Measurements from ENCODE around the gene PCP4.

Gene PCP4

DNA sequence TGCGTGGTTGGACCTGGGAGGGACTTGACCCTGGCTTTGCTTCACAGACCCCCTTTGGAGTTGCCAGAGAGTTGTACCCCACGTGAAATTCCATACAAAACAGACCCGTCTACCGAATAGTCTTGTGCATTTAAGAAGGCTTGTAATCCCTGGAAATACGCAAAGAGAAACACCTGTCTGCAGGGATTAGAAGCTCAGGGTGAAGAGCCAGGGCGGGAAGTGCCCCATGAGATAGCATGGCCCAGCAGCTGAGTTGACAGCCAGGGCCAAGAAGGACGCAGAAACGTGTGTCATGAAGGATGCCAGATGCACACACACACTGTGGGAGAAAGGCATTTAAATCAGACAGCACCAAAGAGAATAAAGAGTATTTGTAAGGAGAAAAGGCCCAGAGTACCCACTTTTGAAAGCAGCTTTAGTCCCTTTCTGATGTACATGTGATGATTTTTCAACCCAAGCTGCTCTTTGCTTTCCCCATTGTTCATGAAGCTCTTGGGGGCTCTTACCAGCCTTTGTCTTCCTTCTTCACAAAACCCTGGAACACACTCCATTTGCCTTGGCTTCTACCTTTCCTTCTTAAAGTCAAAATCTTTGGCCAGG, 46.6 kb downstream of the PCP4 start:
- Mint-ChIP-seq H3K27ac (no peak overlapping the region), H3K9me3 (peaks cover 12 to 17% of the 10 kb centered on the region in 2 donors), H3K27me3 (peaks cover 0 to 10% of the 10 kb centered on the region in 2 donors), H3K4me3 (no peak overlapping the region), H3K36me3 (ENCODE audit: insufficient read depth) (no peaks in the 10 kb centered on the region), H3K4me1 (ENCODE audit: low read depth in 2 of 2) (peaks cover 0 to 2% of the 10 kb centered on the region in 2 donors)
- ATAC-seq (replicated peaks) (no peak), DNase-seq (no peak)

GRCh38 chr21:39915881-39916280, 48.6 kb downstream of the PCP4 start:
- Mint-ChIP-seq H3K4me1 (ENCODE audit: low read depth in 2 of 2) (peaks cover 0 to 2% of the 10 kb centered on the region in 2 donors), H3K27me3 (peaks cover 0 to 8% of the 10 kb centered on the region in 2 donors), H3K4me3 (no peak overlapping the region), H3K36me3 (ENCODE audit: insufficient read depth) (no peaks in the 10 kb centered on the region), H3K9me3 (peaks cover 10 to 14% of the 10 kb centered on the region in 2 donors), H3K27ac (no peak overlapping the region)
- ATAC-seq (replicated peaks), result no peak
- DNase-seq, result no peak

DNA sequence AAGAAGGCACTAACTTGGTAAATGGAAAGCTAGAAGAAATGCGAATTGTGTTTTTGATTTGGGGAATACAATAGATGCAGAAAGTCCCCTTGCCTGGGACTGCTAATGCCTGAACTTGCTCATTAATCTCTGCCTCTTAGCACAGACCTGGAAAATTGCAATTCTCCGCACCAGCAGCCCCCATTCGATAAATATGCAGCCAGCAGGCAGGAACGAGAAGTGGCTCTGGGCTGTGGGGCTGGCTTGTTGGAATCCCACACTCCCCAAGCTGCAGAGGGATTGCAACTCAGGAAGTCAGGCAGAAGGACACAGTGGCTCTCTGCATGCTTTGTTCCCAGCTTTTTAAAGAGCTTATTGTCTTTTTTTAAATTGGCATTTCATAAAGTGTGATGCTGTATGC, 51.3 kb downstream of the PCP4 start:
- no peaks in the 10 kb centered on the region for H3K36me3 Mint-ChIP-seq (ENCODE audit: insufficient read depth)
- ATAC-seq (replicated peaks), result no peak
- peaks cover 6% of the 10 kb centered on the region in 2 donors for H3K9me3 Mint-ChIP-seq
- H3K4me1 Mint-ChIP-seq (ENCODE audit: low read depth in 2 of 2), result no peaks in the 10 kb centered on the region
- DNase-seq, result no peak
- H3K4me3 Mint-ChIP-seq, result no peak overlapping the region
- no peak overlapping the region for H3K27ac Mint-ChIP-seq
- no peaks in the 10 kb centered on the region for H3K27me3 Mint-ChIP-seq

GRCh38 chr21:39923476-39923875, 56.2 kb downstream of the PCP4 start:
- Mint-ChIP-seq H3K27ac (no peak overlapping the region), H3K9me3 (peaks cover 0 to 2% of the 10 kb centered on the region in 2 donors), H3K27me3 (no peaks in the 10 kb centered on the region), H3K36me3 (ENCODE audit: insufficient read depth) (peaks cover 3% of the 10 kb centered on the region), H3K4me1 (ENCODE audit: low read depth in 2 of 2) (no peaks in the 10 kb centered on the region), H3K4me3 (no peak overlapping the region)
- DNase-seq (no peak), ATAC-seq (replicated peaks) (no peak)

GRCh38 chr21:39924577-39925308, 57.5 kb downstream of the PCP4 start:
- peaks cover under 1 to 2% of the 10 kb centered on the region in 2 donors for H3K9me3 Mint-ChIP-seq
- H3K36me3 Mint-ChIP-seq (ENCODE audit: insufficient read depth), result peaks cover 3% of the 10 kb centered on the region
- H3K27ac Mint-ChIP-seq, result no peak overlapping the region
- no peaks in the 10 kb centered on the region for H3K27me3 Mint-ChIP-seq
- ATAC-seq (replicated peaks) (no peak), DNase-seq (no peak)
- H3K4me1 Mint-ChIP-seq (ENCODE audit: low read depth in 2 of 2), result no peaks in the 10 kb centered on the region
- no peak overlapping the region for H3K4me3 Mint-ChIP-seq

- ATAC-seq (replicated peaks) (no peak), DNase-seq (no peak)
- peaks cover 3% of the 10 kb centered on the region for H3K36me3 Mint-ChIP-seq (ENCODE audit: insufficient read depth)
- H3K27me3 Mint-ChIP-seq, result no peaks in the 10 kb centered on the region
- H3K27ac Mint-ChIP-seq, result no peak overlapping the region
- peaks cover 2 to 6% of the 10 kb centered on the region in 2 donors for H3K9me3 Mint-ChIP-seq
- H3K4me3 Mint-ChIP-seq, result no peak overlapping the region
- H3K4me1 Mint-ChIP-seq (ENCODE audit: low read depth in 2 of 2), result no peaks in the 10 kb centered on the region
Observed at GRCh38 chr21:39927304-39927886, 60.2 kb downstream of the PCP4 start.

GRCh38 chr21:39932335-39932734, 65.1 kb downstream of the PCP4 start:
- DNase-seq (no peak), ATAC-seq (replicated peaks) (no peak)
- H3K9me3 Mint-ChIP-seq, result peaks cover 3 to 6% of the 10 kb centered on the region in 2 donors
- H3K4me3 Mint-ChIP-seq, result no peak overlapping the region
- H3K4me1 Mint-ChIP-seq (ENCODE audit: low read depth in 2 of 2), result no peaks in the 10 kb centered on the region
- no peaks in the 10 kb centered on the region for H3K27me3 Mint-ChIP-seq
- no peak overlapping the region for H3K27ac Mint-ChIP-seq
- H3K36me3 Mint-ChIP-seq (ENCODE audit: insufficient read depth), result peaks cover 1% of the 10 kb centered on the region

- Mint-ChIP-seq H3K36me3 (ENCODE audit: insufficient read depth) (no peaks in the 10 kb centered on the region), H3K9me3 (peaks cover 3% of the 10 kb centered on the region in 2 donors), H3K4me1 (ENCODE audit: low read depth in 2 of 2) (no peaks in the 10 kb centered on the region), H3K27ac (no peak overlapping the region), H3K4me3 (no peak overlapping the region), H3K27me3 (no peaks in the 10 kb centered on the region)
- ATAC-seq (replicated peaks), result no peak
- DNase-seq, result no peak
Observed at GRCh38 chr21:39934895-39935294, 67.7 kb downstream of the PCP4 start.

DNA sequence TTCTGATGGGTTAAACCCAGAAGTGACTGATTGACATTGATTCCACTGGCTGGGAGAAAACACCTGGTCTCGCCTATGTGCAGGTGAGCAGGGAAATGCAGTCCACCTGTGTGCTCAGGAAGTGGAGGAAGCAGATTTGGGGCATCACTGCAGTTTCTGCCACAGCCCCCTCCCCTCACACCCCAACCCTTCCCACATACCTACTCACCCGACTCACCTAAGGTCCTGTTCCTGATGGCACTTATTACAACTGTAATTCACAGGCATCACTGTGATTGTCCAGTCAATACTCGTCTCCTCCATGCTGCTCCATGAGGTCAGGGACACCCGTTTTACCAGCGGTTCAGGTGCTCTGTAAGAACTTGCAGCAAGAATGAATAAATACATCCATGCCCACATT, 68.5 kb downstream of the PCP4 start:
- Mint-ChIP-seq H3K27me3 (no peaks in the 10 kb centered on the region), H3K36me3 (ENCODE audit: insufficient read depth) (no peaks in the 10 kb centered on the region), H3K4me3 (no peak overlapping the region), H3K9me3 (peaks cover 0 to 3% of the 10 kb centered on the region in 2 donors), H3K4me1 (ENCODE audit: low read depth in 2 of 2) (no peaks in the 10 kb centered on the region), H3K27ac (no peak overlapping the region)
- DNase-seq (no peak), ATAC-seq (replicated peaks) (no peak)

DNA sequence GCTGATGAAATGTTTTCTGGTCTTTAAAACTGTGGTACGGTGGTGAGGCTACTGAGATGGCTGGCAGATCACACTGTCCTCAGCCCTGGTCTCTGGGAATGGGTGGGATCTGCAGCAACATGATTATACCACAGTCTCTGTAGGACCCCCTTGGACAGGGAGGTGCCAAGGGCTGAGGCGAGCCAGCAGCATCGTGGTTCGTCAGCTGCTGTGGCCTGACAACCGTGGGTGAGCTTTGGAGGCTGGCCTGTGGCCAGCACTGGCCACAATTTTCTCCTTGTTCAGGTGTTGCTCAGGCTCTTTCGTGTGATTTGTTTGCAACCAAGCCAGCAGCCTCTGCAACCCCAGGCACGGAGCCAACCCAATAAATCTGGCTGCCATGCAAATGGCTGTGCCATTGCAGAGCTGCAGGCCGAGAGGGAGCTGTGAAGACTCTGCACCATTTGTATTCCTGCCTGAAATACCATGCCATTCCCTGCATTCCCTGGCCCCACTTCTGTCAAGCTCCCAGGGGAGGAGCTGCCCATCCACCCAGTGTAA, 70.9 kb downstream of the PCP4 start:
- no peak for DNase-seq
- no peaks in the 10 kb centered on the region for H3K36me3 Mint-ChIP-seq (ENCODE audit: insufficient read depth)

GRCh38 chr21:39946199-39946598, 79.0 kb downstream of the PCP4 start:
- Mint-ChIP-seq H3K4me1 (ENCODE audit: low read depth in 2 of 2) (no peaks in the 10 kb centered on the region), H3K27me3 (peaks cover 0 to 3% of the 10 kb centered on the region in 2 donors), H3K4me3 (no peak overlapping the region), H3K9me3 (peaks cover 5 to 6% of the 10 kb centered on the region in 2 donors), H3K36me3 (ENCODE audit: insufficient read depth) (no peaks in the 10 kb centered on the region), H3K27ac (no peak overlapping the region)
- DNase-seq (no peak), ATAC-seq (replicated peaks) (no peak)

More for the DNA sequence above, 70.9 kb downstream of the PCP4 start:
- no peak for ATAC-seq (replicated peaks)
- Mint-ChIP-seq H3K4me1 (ENCODE audit: low read depth in 2 of 2) (no peaks in the 10 kb centered on the region), H3K9me3 (peaks cover 0 to 3% of the 10 kb centered on the region in 2 donors), H3K4me3 (no peak overlapping the region), H3K27me3 (no peaks in the 10 kb centered on the region), H3K27ac (no peak overlapping the region)

GRCh38 chr21:39947031-39947430, 79.8 kb downstream of the PCP4 start:
- Mint-ChIP-seq H3K4me1 (ENCODE audit: low read depth in 2 of 2) (no peaks in the 10 kb centered on the region), H3K36me3 (ENCODE audit: insufficient read depth) (peaks cover 2% of the 10 kb centered on the region), H3K27ac (no peak overlapping the region), H3K4me3 (no peak overlapping the region), H3K9me3 (peaks cover 8 to 13% of the 10 kb centered on the region in 2 donors), H3K27me3 (peaks cover 0 to 8% of the 10 kb centered on the region in 2 donors)
- ATAC-seq (replicated peaks), result no peak
- DNase-seq, result no peak

DNA sequence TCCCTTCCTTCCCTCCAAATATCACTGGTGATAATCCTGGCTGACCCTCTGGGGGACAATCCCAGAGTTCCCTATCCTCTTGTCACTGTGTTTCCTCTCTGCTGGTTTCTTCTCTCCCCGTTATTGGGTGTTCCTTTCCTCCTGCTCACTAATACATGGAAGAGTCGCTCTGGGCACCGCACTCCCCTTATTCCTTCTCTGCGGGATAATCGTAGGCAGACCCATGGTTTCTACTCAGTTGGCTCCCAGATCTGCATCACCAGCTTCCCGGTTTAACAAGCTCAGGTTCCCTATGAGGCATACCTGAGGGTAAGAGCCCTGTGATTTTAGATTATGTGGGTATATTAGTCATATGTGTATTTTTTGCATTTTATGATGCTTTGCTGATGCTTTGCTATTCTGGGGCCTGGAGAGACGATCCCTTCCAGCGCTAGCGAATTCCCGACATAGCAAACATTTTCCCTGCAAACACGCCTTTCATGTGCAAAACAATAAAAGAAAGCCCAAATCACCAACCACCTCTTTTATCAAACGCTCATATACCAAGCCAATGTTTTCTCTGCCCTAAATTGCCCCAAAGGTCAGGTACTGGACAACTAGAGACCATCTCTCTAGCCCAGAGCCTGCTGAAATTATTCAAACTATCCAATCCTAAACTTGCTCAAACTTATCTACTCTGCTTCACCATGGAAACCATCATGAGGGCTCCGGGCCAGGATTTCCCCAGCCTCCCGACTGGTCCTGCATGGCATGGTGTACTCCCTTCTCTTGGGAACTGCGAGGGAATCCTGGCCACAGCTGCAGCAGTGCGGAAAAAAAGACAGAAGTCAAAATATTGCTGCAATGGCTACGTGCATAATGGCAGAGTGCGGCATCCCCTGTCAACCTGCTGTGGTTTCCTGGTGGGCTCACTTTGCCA, 84.2 kb downstream of the PCP4 start:
- H3K36me3 Mint-ChIP-seq (ENCODE audit: insufficient read depth), result peaks cover 2% of the 10 kb centered on the region
- DNase-seq (no peak), ATAC-seq (replicated peaks) (no peak)
- H3K27ac Mint-ChIP-seq, result no peak overlapping the region
- no peaks in the 10 kb centered on the region for H3K4me1 Mint-ChIP-seq (ENCODE audit: low read depth in 2 of 2)
- peaks cover 8 to 15% of the 10 kb centered on the region in 2 donors for H3K9me3 Mint-ChIP-seq
- no peak overlapping the region for H3K4me3 Mint-ChIP-seq
- H3K27me3 Mint-ChIP-seq, result peaks cover 0 to 8% of the 10 kb centered on the region in 2 donors
